Hepatocyte (in vitro differentiated cells): ENCODE results near the gene PCDHGA9. TPM values are rescaled to one million over a fixed set of nuclear protein-coding genes. Genes with fewer than 3 reads are reported as not detected.
"Not testable (repeated sequence)": the region's sequence is repeated elsewhere in the genome, so short reads cannot be mapped to it uniquely, and the experiment has no call there.

Experiments used
- DNase-seq: peaks from one replicate; pipeline ENCODE4 v3.0.0-alpha.2; 2016; ENCODE audit warnings: low spot score
- H2AFZ ChIP-seq: fragments of 200-600 bp; sonication (generic); 2 replicates; pipeline ENCODE4 v1.6.0; 2016; ENCODE audit warnings: antibody characterized with exemption, mild to moderate bottlenecking
- H3K27ac ChIP-seq: fragments of 200-600 bp; sonication (generic); 2 replicates; pipeline ENCODE4 v1.5.1; 2016; ENCODE audit warnings: mild to moderate bottlenecking
- H3K27me3 ChIP-seq: fragments of 200-600 bp; sonication (generic); 2 replicates; pipeline ENCODE4 v1.6.1; 2016
- H3K36me3 ChIP-seq: fragments of 200-600 bp; sonication (generic); replicated peaks from 2 replicates; pipeline ENCODE4 v1.5.1; 2016; ENCODE audit warnings: low read depth; ENCODE audit not compliant: insufficient read depth
- H3K4me1 ChIP-seq: fragments of 200-600 bp; sonication (generic); 2 replicates; pipeline ENCODE4 v1.5.1; 2016; ENCODE audit warnings: mild to moderate bottlenecking, moderate library complexity; ENCODE audit not compliant: insufficient read depth
- H3K4me2 ChIP-seq: fragments of 200-600 bp; sonication (generic); 2 replicates; pipeline ENCODE4 v1.6.0; 2016
- H3K4me3 ChIP-seq: fragments of 200-600 bp; sonication (generic); 2 replicates; pipeline ENCODE4 v1.5.1; 2016; ENCODE audit warnings: mild to moderate bottlenecking
- H3K79me2 ChIP-seq: fragments of 200-600 bp; sonication (generic); 2 replicates; pipeline ENCODE4 v1.6.0; 2017; ENCODE audit warnings: mild to moderate bottlenecking
- H3K9me2 ChIP-seq: fragments of 200-600 bp; sonication (generic); replicated peaks from 2 replicates; pipeline ENCODE4 v1.6.0; 2017; ENCODE audit warnings: mild to moderate bottlenecking; ENCODE audit not compliant: insufficient read depth
- H3K9me3 ChIP-seq: fragments of 200-600 bp; sonication (generic); 2 replicates; pipeline ENCODE4 v1.5.1; 2016; ENCODE audit warnings: low read depth, mild to moderate bottlenecking
- H4K20me1 ChIP-seq: fragments of 200-600 bp; sonication (generic); 2 replicates; pipeline ENCODE4 v1.6.0; 2016; ENCODE audit warnings: mild to moderate bottlenecking; ENCODE audit not compliant: insufficient read depth, poor library complexity, severe bottlenecking
- CTCF ChIP-seq: fragments of 200-600 bp; sonication (generic); IDR thresholded peaks from 2 replicates; pipeline ENCODE4 v1.5.1; 2016; ENCODE audit warnings: antibody characterized with exemption, mild to moderate bottlenecking; ENCODE audit not compliant: poor library complexity
- EZH2 ChIP-seq: fragments of 200-600 bp; sonication (generic); IDR thresholded peaks from 2 replicates; pipeline ENCODE4 v1.6.1; 2016; ENCODE audit warnings: antibody characterized with exemption, mild to moderate bottlenecking, borderline replicate concordance
- EZH2phosphoT487 ChIP-seq: fragments of 200-600 bp; sonication (generic); IDR thresholded peaks from one replicate; pipeline ENCODE4 v1.6.1; 2018; ENCODE audit warnings: antibody characterized with exemption, mild to moderate bottlenecking, low read depth, moderate library complexity; ENCODE audit not compliant: unreplicated experiment, severe bottlenecking
- WGBS: methylation state at CpG from one replicate; pipeline ENCODE4 v1.1.6; 2016; ENCODE audit warnings: low lambda C conversion rate; ENCODE audit errors: missing lambda C conversion rate; 5-methylcytosine and 5-hydroxymethylcytosine counted together
- polyA plus RNA-seq: library from polyadenylated mRNA; unstranded; fragments of >200 nt; fragmentation: Nextera tagmentation; extraction: Ambion mirVana; gene quantifications from 2 replicates; pipeline ENCODE4 v1.2.1, GENCODE V29; 2016
- total RNA-seq: library from RNA; depleted of rRNA; stranded (reverse); fragments of >200 nt; gene quantifications from 2 replicates; pipeline ENCODE4 v1.2.3, GENCODE V29; 2014

PCDHGA9 gene
- total and polyA plus RNA-seq, 2 experiments from 2014 or later, result 1.2 TPM; not detected in 1

GRCh38 chr5:141413540-141414069 lies 11.0 kb downstream of the PCDHGA9 start:
- Histone ChIP-seq H3K9me3 (peaks cover 49% of the 10 kb centered on the region), H4K20me1 (no peaks in the 10 kb centered on the region), H3K36me3 (peaks cover 4% of the 10 kb centered on the region), H3K27me3 (no peaks in the 10 kb centered on the region), H3K4me3 (peak overlapping the region; percentile 4), H3K4me1 (no peaks in the 10 kb centered on the region), H3K4me2 (peak overlapping the region; percentile 73), H3K9me2 (no peaks in the 10 kb centered on the region), H3K79me2 (peaks cover 24% of the 10 kb centered on the region), H2AFZ (peak overlapping the region; percentile 53), H3K27ac (no peak overlapping the region)
- WGBS, result 74% methylated on average over 25 of the region's 25 CpGs
- TF ChIP-seq EZH2 (no peak), EZH2phosphoT487 (no peak), CTCF (no peak)
- no peak for DNase-seq

- not testable (repeated sequence) for H3K4me3 ChIP-seq, H2AFZ ChIP-seq, H3K4me2 ChIP-seq, H4K20me1 ChIP-seq, H3K27ac ChIP-seq, H3K27me3 ChIP-seq, DNase-seq, H3K4me1 ChIP-seq, H3K36me3 ChIP-seq, H3K9me2 ChIP-seq
- Histone ChIP-seq H3K79me2 (peaks cover 16% of the 10 kb centered on the region), H3K9me3 (peaks cover 49% of the 10 kb centered on the region)
- WGBS, result 99% methylated on average over 43 of the region's 46 CpGs
Measured at GRCh38 chr5:141414548-141415274, 12.1 kb downstream of the PCDHGA9 start.

DNA sequence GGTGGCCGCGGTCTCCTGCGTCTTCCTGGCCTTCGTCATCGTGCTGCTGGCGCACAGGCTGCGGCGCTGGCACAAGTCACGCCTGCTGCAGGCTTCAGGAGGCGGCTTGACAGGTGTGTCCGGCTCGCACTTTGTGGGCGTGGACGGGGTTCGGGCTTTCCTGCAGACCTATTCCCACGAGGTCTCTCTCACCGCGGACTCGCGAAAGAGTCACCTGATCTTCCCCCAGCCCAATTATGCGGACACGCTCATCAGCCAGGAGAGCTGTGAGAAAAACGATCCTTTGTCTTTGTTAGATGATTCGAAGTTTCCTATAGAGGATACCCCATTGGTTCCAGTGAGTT lies 12.7 kb downstream of the PCDHGA9 start:
- not testable (repeated sequence) for H3K36me3 ChIP-seq, DNase-seq, H4K20me1 ChIP-seq, H3K9me2 ChIP-seq, H3K4me1 ChIP-seq, H3K4me2 ChIP-seq, H3K27me3 ChIP-seq, H2AFZ ChIP-seq, H3K4me3 ChIP-seq, H3K27ac ChIP-seq
- peaks cover 17% of the 10 kb centered on the region for H3K79me2 ChIP-seq
- over 99% methylated on average over 22 of the region's 24 CpGs for WGBS
- peaks cover 52% of the 10 kb centered on the region for H3K9me3 ChIP-seq

GRCh38 chr5:141417494-141418172 lies 15.1 kb downstream of the PCDHGA9 start, which contains the start of gene PCDHGB7:
Gene PCDHGB7 (plus strand): TSS chr5:141417677. CDS start chr5:141417860, 183 bp downstream.
- peaks cover 55% of the 10 kb centered on the region for H3K9me3 ChIP-seq
- H3K9me2 ChIP-seq, H3K27me3 ChIP-seq, H2AFZ ChIP-seq, H4K20me1 ChIP-seq, H3K36me3 ChIP-seq, H3K79me2 ChIP-seq, H3K4me1 ChIP-seq: not testable (repeated sequence)
- H3K27ac ChIP-seq, result peak within 1 kb of the TSS; percentile 21
- peak within 1 kb of the TSS; percentile 66 for H3K4me2 ChIP-seq
- 7% methylated on average over 45 of the region's 47 CpGs for WGBS
- peak; percentile 83 for DNase-seq
- peak within 1 kb of the TSS; percentile 22 for H3K4me3 ChIP-seq
- peak; percentile 67 for TF ChIP-seq CTCF
